Ureter (tissue), 1 donor: ENCODE results near the gene ACBD4. TPM values are rescaled to one million over a fixed set of nuclear protein-coding genes. Genes with fewer than 3 reads are reported as not detected.

ENCODE experiments used
- DNase-seq: peaks from one replicate; pipeline ENCODE4 v3.0.0-alpha.2; 2020; ENCODE audit warnings: low spot score
- total RNA-seq: library from RNA; stranded (reverse); gene quantifications from one replicate; pipeline ENCODE4 v1.2.4, GENCODE V29; 2023
- donor health status: DM: yes; HTN: yes; CAD: no.

The ACBD4 gene
- total RNA-seq, 1 donor from 2014 or later, result 26.4 TPM

- DNase-seq, result no peak
Measured at GRCh38 chr17:45104497-45104896, 31.0 kb upstream of the ACBD4 start.

DNA sequence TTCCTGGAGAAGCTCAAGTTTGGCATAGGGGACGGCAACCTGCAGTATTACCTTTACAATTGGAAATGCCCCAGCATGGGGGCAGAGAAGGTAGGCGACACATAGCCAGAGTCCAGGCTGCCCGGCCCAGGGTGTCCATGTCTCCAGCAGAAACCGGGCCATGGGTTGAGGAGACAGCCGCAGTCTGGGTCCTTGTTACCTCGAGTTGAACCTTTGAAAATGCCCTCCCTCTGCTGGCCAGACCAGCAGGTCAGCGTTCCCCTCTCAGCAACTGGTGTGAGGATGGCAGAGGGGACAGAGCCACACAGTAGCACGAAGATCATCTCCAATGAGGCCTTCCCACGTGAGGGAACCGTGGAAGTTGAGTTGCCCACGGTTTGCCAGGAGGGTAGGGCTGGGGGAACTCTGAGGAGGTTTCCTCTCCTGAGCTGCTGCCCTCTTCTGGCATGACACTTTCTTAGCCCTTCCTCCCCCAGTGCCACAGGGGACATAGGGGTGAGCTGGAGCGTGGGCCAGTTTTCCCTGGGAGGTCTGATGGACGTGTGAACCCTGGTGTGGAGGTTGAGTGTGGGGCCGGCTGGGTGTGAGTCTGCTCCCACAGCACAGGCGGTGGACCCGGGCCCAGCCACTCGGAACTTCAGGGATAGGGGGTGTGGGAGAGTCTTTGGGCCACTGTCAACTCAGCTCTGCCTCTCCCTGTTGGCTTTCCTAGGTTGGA is 30.4 kb upstream of the ACBD4 start:
- DNase-seq, result no peak

- no peak for DNase-seq
Measured at GRCh38 chr17:45106096-45106495, 29.4 kb upstream of the ACBD4 start.

DNA sequence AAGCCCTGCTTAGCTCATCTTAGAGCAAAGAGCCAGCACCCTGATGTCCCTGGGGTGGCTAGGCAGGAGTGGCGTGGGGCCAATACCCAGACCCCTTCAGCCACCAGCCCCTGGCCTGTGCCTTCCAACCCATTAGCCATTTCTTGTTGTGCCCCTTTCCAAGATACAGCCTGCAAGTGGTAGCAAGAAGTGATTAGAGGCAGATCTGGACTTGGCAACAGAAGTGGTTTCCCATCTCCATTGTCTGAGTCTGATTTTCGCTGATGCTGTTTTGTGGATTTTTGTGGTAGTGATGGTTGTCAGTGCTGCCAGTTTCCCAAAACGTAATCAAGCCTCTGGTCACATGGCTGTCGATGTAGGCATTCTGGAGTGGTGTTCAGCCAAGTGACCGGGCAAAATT is 28.9 kb upstream of the ACBD4 start:
- no peak for DNase-seq

- no peak for DNase-seq
Measured at GRCh38 chr17:45107293-45108010, 28.0 kb upstream of the ACBD4 start.

GRCh38 chr17:45108051-45108450 is 27.4 kb upstream of the ACBD4 start:
- DNase-seq, result no peak

DNA sequence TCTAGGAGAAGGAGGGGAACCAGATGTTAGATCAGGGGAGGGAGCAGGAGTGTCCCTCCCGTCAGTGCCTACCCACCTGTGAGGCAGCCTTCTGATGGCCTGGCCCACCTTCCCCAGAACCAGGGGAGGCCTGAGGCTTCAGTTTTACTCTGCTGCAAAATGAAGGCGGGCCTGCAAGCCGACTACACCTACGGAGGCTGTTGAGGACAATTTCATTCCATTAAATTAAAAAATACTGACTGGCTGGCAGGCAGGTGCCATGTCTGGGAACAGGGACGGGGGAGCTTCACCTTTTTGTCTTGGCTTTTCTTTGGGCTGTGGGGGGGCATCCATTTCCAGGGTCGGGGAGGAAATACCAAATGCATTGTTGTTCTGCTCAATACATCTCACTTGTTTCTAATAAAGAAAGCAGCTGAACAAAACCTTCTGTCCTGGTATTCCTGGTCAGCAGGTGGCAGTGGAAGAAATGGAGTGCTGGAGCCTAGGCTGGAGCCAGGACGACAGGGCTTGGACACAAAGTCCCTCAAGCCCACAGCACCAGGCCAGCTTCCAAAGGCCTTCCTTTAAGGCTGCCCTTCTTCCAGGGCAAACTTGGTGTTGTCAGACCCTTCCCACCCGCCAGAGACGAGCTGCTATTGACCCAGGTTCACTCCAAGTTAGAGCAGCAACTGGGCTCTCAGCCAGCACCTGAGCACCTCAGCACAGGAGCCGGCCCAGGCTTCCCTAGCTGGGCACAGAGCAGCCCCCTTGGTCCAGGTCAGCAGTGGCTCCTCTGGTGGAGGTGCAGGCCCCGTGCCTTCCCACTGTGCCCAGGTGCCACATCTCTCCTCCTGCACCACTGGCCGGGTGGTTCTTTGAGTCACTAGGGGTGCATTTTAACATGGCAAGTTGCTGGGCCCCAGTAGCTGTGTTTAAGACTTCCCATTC is 26.6 kb upstream of the ACBD4 start:
- DNase-seq, result no peak

GRCh38 chr17:45110676-45111611 is 24.5 kb upstream of the ACBD4 start:
- DNase-seq, result no peak

DNA sequence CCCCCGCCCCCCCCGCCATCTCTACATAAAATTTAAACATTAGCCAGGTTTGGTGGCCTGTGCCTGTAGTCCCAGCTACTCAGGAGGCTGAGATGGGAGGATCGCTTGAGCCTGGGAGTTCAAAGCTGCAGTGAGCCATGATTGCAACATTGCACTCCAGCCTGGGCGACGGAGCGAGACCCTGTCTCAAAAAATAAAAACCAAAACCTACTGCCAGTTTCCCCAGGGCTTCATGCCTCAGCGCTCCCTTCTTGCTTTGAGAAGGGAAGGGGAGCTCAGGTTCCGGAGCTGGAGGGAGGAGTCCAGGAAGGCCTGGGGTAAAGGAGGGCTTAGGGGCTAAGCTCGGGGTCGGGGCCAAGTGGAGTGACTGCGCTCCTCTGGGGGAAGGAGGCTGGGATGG is 23.6 kb upstream of the ACBD4 start:
- no peak for DNase-seq

- DNase-seq, result no peak
Measured at GRCh38 chr17:45112559-45113423, 22.7 kb upstream of the ACBD4 start.

DNA sequence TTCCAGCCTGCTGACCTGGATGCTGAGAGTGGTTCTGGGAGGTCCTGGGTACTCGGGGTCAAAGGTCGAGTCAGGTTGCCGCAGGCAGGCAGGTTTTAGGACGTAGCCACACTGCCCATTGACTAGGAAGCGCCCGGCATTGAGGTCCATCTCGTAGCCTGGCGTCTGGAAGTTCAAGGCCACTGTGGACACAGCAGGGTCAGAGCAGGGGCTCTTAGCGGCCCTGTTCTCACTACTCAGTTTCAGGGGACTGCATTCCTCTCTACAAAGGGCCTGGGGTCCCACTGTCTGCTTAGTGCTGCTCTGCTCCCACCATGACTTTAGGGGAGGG is 22.1 kb upstream of the ACBD4 start:
- DNase-seq, result no peak

DNA sequence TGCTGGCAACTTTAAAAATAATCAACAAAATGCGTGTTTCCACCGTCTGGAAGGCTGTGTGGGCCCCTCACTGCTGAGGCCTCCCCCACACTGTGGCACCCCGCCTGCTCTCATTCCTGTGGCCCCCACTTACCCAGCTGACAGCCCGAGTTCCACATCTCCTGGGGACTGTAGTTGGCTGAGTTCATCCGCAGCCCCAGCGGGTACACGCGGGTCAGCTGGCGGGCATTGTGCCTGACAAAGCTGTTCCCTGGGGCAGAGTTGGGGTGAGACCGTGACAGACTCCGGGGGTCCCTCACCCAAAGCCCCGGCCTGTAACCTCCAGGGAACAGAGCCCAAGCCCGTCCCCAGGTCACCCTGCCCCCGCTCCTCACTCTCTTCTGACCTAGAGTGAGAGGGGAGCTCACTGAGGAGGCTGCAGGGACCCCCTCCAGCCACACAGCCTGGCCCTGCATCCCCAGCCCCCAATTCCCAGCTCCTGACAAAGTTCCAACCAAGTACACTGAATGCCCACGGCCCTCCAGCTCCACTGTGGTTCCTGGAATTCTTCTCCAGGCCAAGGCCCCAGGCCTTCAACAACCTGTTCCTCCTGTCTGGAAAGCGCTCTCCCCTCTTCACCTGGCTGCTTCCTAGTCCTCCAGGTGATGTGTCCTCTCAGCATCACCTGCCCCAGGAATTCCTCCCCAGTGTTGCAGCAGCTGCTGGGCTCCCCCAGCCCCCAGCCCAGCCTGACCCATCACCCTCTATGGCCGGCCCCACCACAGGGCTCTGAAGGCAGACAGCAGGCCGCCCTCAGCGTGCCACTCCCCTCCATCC is 21.2 kb upstream of the ACBD4 start:
- DNase-seq, result no peak

- DNase-seq, result no peak
Measured at GRCh38 chr17:45115015-45115625, 20.4 kb upstream of the ACBD4 start.

DNA sequence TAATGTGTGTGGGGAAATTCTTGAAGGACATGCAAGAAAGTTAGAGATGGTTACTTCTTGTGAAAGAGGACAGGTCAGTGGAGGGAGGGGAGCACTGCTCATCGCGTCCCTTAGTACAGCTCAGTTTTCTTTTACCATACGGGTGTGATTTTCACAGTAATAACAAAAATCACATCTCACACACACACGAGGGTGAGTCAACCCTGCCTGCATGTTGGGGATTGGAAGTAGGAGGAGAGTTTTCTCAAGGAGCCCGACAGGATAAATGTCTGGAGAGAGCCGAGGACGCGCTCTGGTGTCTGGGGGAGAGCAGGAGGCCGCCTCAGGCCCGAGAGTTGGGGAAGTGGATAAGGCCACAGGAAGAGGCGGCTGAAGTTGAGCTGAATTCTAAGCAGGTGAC is 19.6 kb upstream of the ACBD4 start:
- no peak for DNase-seq

DNA sequence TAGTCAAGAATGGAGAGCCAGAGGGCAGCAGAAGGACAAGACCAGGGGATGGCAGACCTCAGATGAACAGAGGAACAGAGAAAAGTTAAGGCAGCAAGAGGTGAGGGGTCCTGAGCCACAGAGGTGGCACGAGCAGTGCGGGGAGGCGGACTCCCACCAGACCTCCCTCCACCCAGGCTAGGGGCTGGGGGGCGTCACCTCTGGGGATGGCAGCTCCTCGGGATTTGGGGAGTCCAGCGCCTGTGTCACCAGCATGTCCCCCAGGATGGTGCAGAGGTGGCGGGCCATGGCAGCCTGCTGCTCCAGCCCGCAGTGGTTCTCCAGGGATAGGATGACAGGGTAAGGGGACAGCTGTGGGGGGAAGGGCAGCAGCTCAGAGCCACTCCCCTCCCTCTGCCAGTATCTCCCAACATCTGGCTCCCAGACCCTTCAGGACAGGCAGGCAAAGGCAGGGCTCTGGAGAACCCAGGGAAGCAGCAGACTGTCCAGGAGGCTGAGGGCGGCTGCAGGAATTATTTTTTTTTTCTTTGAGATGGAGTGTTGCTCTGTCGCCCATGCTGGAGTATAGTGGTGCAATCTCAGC is 19.0 kb upstream of the ACBD4 start:
- no peak for DNase-seq

- no peak for DNase-seq
Measured at GRCh38 chr17:45117334-45117733, 18.2 kb upstream of the ACBD4 start.

DNA sequence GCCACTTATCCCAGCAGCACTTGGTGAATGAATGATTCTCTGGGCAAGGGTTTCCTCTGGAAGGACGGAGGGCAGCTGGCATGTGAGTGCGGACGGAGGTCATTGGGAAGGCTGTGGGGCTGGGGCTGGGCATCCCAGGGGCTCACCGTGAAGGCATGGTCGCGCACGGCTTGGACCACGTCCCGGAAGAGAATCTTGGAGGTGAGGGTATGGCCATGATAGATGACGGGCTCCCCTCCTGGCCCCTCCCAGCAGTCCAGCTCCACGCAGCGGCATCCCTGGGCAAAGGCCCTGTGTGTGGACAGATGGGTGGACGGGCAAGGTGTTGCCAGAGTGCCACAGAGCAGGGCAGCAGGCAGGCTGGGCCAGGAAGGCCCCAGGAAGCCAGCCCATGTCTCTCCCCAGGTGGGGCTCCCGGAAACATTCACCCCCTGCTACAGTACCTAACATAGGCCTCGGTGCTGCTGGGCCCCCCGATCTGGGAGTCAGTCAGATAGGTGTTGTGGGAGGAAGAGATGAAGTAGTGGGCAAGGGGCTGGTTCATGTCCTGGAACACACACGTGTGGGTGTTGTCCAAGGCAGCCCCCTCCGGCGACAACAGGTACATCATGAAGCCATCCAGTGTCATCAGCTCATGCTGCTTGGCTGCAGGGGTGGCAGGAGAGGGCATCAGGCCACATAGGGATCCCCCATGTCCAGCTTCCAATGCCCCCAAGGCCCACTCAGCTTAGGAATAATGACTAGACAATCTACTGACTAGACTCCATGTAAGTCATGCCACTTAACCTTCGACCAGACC is 17.4 kb upstream of the ACBD4 start:
- no peak for DNase-seq

- DNase-seq, result no peak
Measured at GRCh38 chr17:45118691-45119090, 16.8 kb upstream of the ACBD4 start.
